Spinal cord (tissue), 10 donors: ENCODE data around the gene CMSS1. TPM values are rescaled to one million over a fixed set of nuclear protein-coding genes. Genes with fewer than 3 reads are reported as not detected.
"Not testable (repeated sequence)": the region's sequence is repeated elsewhere in the genome, so short reads cannot be mapped to it uniquely, and the experiment has no call there.

ENCODE experiments used
- DNase-seq, 6 donors: peaks; one replicate each; pipeline versions ENCODE4 v3.0.0 to v3.0.0-alpha.2; 2013 to 2015; ENCODE audit warnings: low spot score in 6 of 6, low read depth in 4 of 6
- H3K27ac ChIP-seq: one replicate; pipeline ENCODE4 v1.5.1; 2013; ENCODE audit warnings: low read depth, low read length, control low read depth
- H3K27me3 ChIP-seq: one replicate; pipeline ENCODE4 v1.6.1; 2013; ENCODE audit warnings: low read length; ENCODE audit not compliant: control insufficient read depth, insufficient read depth
- H3K36me3 ChIP-seq: one replicate; pipeline ENCODE4 v1.6.1; 2013; ENCODE audit warnings: low read length; ENCODE audit not compliant: control insufficient read depth, insufficient read depth
- H3K4me1 ChIP-seq: one replicate; pipeline ENCODE4 v1.6.1; 2013; ENCODE audit warnings: low read length; ENCODE audit not compliant: control insufficient read depth, insufficient read depth
- H3K4me3 ChIP-seq: one replicate; pipeline ENCODE4 v1.5.1; 2013; ENCODE audit warnings: low read depth, low read length, control low read depth
- H3K9me3 ChIP-seq: one replicate; pipeline ENCODE4 v1.6.1; 2013; ENCODE audit warnings: low read length; ENCODE audit not compliant: control insufficient read depth, insufficient read depth
- WGBS: methylation state at CpG from one replicate; pipeline ENCODE4 v1.1.5; 2013; ENCODE audit warnings: missing lambda C conversion rate; ENCODE audit not compliant: insufficient coverage; 5-methylcytosine and 5-hydroxymethylcytosine counted together
- polyA plus RNA-seq, 2 donors: library from polyadenylated mRNA; unstranded; fragments of 120-200 nt; gene quantifications; one replicate each; pipeline ENCODE4 v1.2.1, GENCODE V29; 2013; ENCODE audit not compliant: insufficient read length in 2 of 2
- small RNA-seq: library from RNA; depleted of rRNA; stranded (forward); fragments of <200 nt; gene quantifications from one replicate; pipeline ENCODE3, GENCODE V24; 2014; ENCODE audit warnings: low replicate concordance
- total RNA-seq, 2 donors: library from RNA; depleted of rRNA in 1 of 2; stranded (reverse); fragments of 120-200 nt in 1 of 2; fragments of >200 nt in 1 of 2; gene quantifications; one replicate each; pipeline versions ENCODE4 v1.2.3 to v1.2.4, GENCODE V29; 2013 to 2014
- donor health status: healthy.

Gene CMSS1
- total and polyA plus RNA-seq, 4 donors, result 19.9 to 50.4 (median 36.3) TPM

DNA sequence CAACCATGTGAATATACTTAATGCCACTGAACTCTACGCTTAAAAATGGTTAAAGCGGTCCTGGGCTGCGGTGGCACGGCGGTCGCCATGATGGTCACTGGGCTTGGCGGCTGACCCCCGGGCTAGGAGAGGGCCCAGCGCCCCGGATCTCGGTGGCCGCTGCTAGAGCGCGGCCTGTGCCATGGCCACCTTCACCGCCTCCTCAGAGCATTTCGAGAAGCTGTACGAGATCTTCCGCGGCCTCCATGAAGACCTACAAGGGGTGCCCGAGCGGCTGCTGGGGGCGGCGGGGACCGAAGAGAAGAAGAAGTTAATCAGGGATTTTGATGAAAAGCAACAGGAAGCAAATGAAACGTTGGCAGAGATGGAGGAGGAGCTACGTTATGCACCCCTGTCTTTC, 407.5 kb downstream of the CMSS1 start:
- no peaks in the 10 kb centered on the region for H3K9me3 ChIP-seq
- 94% methylated on average over 26 of the region's 26 CpGs for WGBS
- H3K4me3 ChIP-seq, result no peak overlapping the region
- DNase-seq, result no peak
- H3K4me1 ChIP-seq, result no peaks in the 10 kb centered on the region
- H3K27me3 ChIP-seq, result no peaks in the 10 kb centered on the region
- H3K36me3 ChIP-seq, result no peaks in the 10 kb centered on the region
- H3K27ac ChIP-seq, result no peak overlapping the region

- H3K27ac ChIP-seq, result no peak overlapping the region
- 99% methylated on average over 7 of the region's 8 CpGs for WGBS
- no peak overlapping the region for H3K4me3 ChIP-seq
- no peak for DNase-seq
- H3K36me3 ChIP-seq, result no peaks in the 10 kb centered on the region
- no peaks in the 10 kb centered on the region for H3K9me3 ChIP-seq
- no peaks in the 10 kb centered on the region for H3K4me1 ChIP-seq
- no peaks in the 10 kb centered on the region for H3K27me3 ChIP-seq
These were observed 408.2 kb downstream of the CMSS1 start for GRCh38 chr3:100225883-100226282.

DNA sequence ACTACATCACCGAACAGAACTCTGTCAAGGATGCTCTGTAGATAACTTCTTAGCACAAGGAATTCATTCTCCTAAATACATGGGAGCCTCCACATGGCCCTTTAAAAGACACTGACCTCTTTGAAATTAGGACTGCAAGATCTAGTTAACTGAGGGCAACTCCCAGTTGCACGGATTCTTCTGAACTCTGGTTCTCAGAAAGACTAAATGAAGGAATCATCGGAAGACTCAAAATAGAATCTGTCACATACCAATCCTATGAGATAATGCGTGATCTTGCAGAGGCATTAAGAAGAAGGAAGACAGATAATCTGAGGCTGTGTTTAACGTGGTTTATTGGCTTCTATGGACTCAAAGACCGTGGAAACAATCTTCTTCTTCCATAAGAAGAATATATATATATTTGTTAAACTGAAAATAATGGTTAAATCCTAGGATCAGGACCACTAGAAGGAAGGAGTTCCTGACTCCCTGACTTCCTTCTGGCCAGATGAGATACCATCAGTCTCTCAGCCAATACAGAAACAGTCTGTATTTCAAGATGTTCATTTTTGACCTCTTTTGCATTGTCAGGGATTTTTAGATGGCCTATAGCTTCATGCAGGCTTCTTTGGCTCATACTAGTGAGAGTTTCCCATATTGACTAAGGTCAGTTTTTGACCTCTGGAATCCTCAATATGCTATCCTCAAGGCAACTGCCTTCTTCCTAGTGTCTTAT, 409.2 kb downstream of the CMSS1 start:
- H3K27me3 ChIP-seq, result no peaks in the 10 kb centered on the region
- H3K9me3 ChIP-seq, result no peaks in the 10 kb centered on the region
- H3K4me1 ChIP-seq, result no peaks in the 10 kb centered on the region
- 70% methylated on average over 2 of the region's 6 CpGs for WGBS
- no peaks in the 10 kb centered on the region for H3K36me3 ChIP-seq
- no peak overlapping the region for H3K27ac ChIP-seq
- no peak for DNase-seq
- no peak overlapping the region for H3K4me3 ChIP-seq

- WGBS, result 89% methylated on average over 1 of the region's 2 CpGs
- Histone ChIP-seq H3K27me3 (no peaks in the 10 kb centered on the region), H3K4me1 (no peaks in the 10 kb centered on the region), H3K9me3 (no peaks in the 10 kb centered on the region), H3K4me3 (no peak overlapping the region), H3K27ac (no peak overlapping the region), H3K36me3 (no peaks in the 10 kb centered on the region)
- DNase-seq, result peak in 1 of 6 donors; percentile 30
These were observed 409.9 kb downstream of the CMSS1 start for GRCh38 chr3:100227511-100227921.

GRCh38 chr3:100228247-100228646, 410.6 kb downstream of the CMSS1 start:
- no CpG with 5 or more reads among the region's 1 CpG for WGBS
- Histone ChIP-seq H3K4me3 (no peak overlapping the region), H3K4me1 (no peaks in the 10 kb centered on the region), H3K27me3 (no peaks in the 10 kb centered on the region), H3K27ac (no peak overlapping the region), H3K36me3 (no peaks in the 10 kb centered on the region), H3K9me3 (no peaks in the 10 kb centered on the region)
- DNase-seq, result peak in 1 of 6 donors; percentile 4

GRCh38 chr3:100229188-100229587, 411.5 kb downstream of the CMSS1 start:
- not testable (repeated sequence) for H3K27me3 ChIP-seq, H3K36me3 ChIP-seq, H3K27ac ChIP-seq, H3K4me3 ChIP-seq, DNase-seq, H3K4me1 ChIP-seq, H3K9me3 ChIP-seq
- WGBS, result 91% methylated on average over 2 of the region's 3 CpGs

- H3K4me3 ChIP-seq, result no peak overlapping the region
- WGBS, result no CpG with 5 or more reads among the region's 3 CpGs
- H3K27me3 ChIP-seq, result no peaks in the 10 kb centered on the region
- H3K4me1 ChIP-seq, result no peaks in the 10 kb centered on the region
- DNase-seq, result no peak
- H3K36me3 ChIP-seq, result no peaks in the 10 kb centered on the region
- no peaks in the 10 kb centered on the region for H3K9me3 ChIP-seq
- no peak overlapping the region for H3K27ac ChIP-seq
These were observed 413.0 kb downstream of the CMSS1 start for GRCh38 chr3:100230710-100231109.

Small RNAs within 50 kb of the gene (small RNA-seq; reads per million reads assigned to genes)
- gene MIR3921, result not detected

Other genes with a start within 250 kb of the CMSS1 start
- 100 to 1,000 TPM; 196 to 200 TPM for gene COL8A1, start 179.3 kb upstream of the CMSS1 start, total RNA-seq
- 10 to 100 TPM in 1 of 2 donors, 1 to 10 TPM in 1; 3.4 to 23.5 TPM for gene COL8A1, start 179.3 kb upstream of the CMSS1 start, polyA plus RNA-seq